Measurements from ENCODE around the gene PEMT. TPM values are rescaled to one million over a fixed set of nuclear protein-coding genes. Genes with fewer than 3 reads are reported as not detected.

Gene PEMT
- total RNA-seq, 2 experiments from 2014 or later, result 11.4 to 12.0 TPM

- POLR2A ChIA-PET, result no interaction called here
- Mint-ChIP-seq H3K4me1 (ENCODE audit: low read depth) (no peaks in the 10 kb centered on the region), H3K4me3 (no peak overlapping the region), H3K27me3 (no peaks in the 10 kb centered on the region), H3K36me3 (ENCODE audit: low read depth) (no peaks in the 10 kb centered on the region), H3K9me3 (no peaks in the 10 kb centered on the region), H3K27ac (no peak overlapping the region)
- ATAC-seq (ENCODE audit: poor library complexity) (no peak), DNase-seq (no peak)
- intact Hi-C loops (cut with DNase I, micrococcal nuclease), result no loop called here
- CTCF ChIA-PET, result no interaction called here
- Histone ChIP-seq H3K9me3 (ENCODE audit: control insufficient read depth in 1 of 2, insufficient read depth in 1 of 2, low read length in 2 of 2) (no peaks in the 10 kb centered on the region), H3K27me3 (ENCODE audit: control insufficient read depth in 1 of 2, insufficient read depth in 2 of 2, low read length in 2 of 2) (no peaks in the 10 kb centered on the region), H3K36me3 (ENCODE audit: insufficient read depth, low read length) (no peaks in the 10 kb centered on the region), H3K4me1 (ENCODE audit: insufficient read depth, low read length) (no peaks in the 10 kb centered on the region), H3K4me3 (ENCODE audit: low read length) (no peak overlapping the region), H3K27ac (ENCODE audit: low read depth in 1 of 2, low read length in 2 of 2) (no peak overlapping the region)
- no peak for TF ChIP-seq CTCF (IDR thresholded peaks at IDR 0.05)
Measured at GRCh38 chr17:17546399-17547185, 44.9 kb downstream of the PEMT start.

GRCh38 chr17:17545984-17546383 lies 45.5 kb downstream of the PEMT start:
- H3K27ac Mint-ChIP-seq, result no peak overlapping the region
- ATAC-seq (ENCODE audit: poor library complexity), result no peak
- H3K4me3 Mint-ChIP-seq, result no peak overlapping the region
- no peaks in the 10 kb centered on the region for H3K36me3 Mint-ChIP-seq (ENCODE audit: low read depth)
- no peak for DNase-seq
- no peaks in the 10 kb centered on the region for H3K9me3 ChIP-seq (ENCODE audit: control insufficient read depth in 1 of 2, insufficient read depth in 1 of 2, low read length in 2 of 2)
- POLR2A ChIA-PET, result no interaction called here
- no peak overlapping the region for H3K4me3 ChIP-seq (ENCODE audit: low read length)
- no peaks in the 10 kb centered on the region for H3K36me3 ChIP-seq (ENCODE audit: insufficient read depth, low read length)
- no peak overlapping the region for H3K27ac ChIP-seq (ENCODE audit: low read depth in 1 of 2, low read length in 2 of 2)
- intact Hi-C loops (cut with DNase I, micrococcal nuclease), result no loop called here
- CTCF ChIA-PET, result no interaction called here
- H3K4me1 Mint-ChIP-seq (ENCODE audit: low read depth), result no peaks in the 10 kb centered on the region
- TF ChIP-seq CTCF (IDR thresholded peaks at IDR 0.05), result no peak
- H3K27me3 Mint-ChIP-seq, result no peaks in the 10 kb centered on the region
- H3K4me1 ChIP-seq (ENCODE audit: insufficient read depth, low read length), result no peaks in the 10 kb centered on the region
- H3K9me3 Mint-ChIP-seq, result no peaks in the 10 kb centered on the region
- no peaks in the 10 kb centered on the region for H3K27me3 ChIP-seq (ENCODE audit: control insufficient read depth in 1 of 2, insufficient read depth in 2 of 2, low read length in 2 of 2)

GRCh38 chr17:17545031-17545820 lies 46.3 kb downstream of the PEMT start:
- ChIA-PET POLR2A (no interaction called here), CTCF (no interaction called here)
- no peak for TF ChIP-seq CTCF (IDR thresholded peaks at IDR 0.05)
- Histone ChIP-seq H3K27ac (ENCODE audit: low read depth in 1 of 2, low read length in 2 of 2) (no peak overlapping the region), H3K36me3 (ENCODE audit: insufficient read depth, low read length) (no peaks in the 10 kb centered on the region), H3K4me1 (ENCODE audit: insufficient read depth, low read length) (no peaks in the 10 kb centered on the region), H3K9me3 (ENCODE audit: control insufficient read depth in 1 of 2, insufficient read depth in 1 of 2, low read length in 2 of 2) (no peaks in the 10 kb centered on the region), H3K27me3 (ENCODE audit: control insufficient read depth in 1 of 2, insufficient read depth in 2 of 2, low read length in 2 of 2) (no peaks in the 10 kb centered on the region), H3K4me3 (ENCODE audit: low read length) (no peak overlapping the region)
- no peaks in the 10 kb centered on the region for H3K4me1 Mint-ChIP-seq (ENCODE audit: low read depth)
- no peak overlapping the region for H3K4me3 Mint-ChIP-seq
- H3K9me3 Mint-ChIP-seq, result no peaks in the 10 kb centered on the region
- no peak overlapping the region for H3K27ac Mint-ChIP-seq
- DNase-seq (no peak), ATAC-seq (ENCODE audit: poor library complexity) (no peak)
- H3K36me3 Mint-ChIP-seq (ENCODE audit: low read depth), result no peaks in the 10 kb centered on the region
- intact Hi-C loops (cut with DNase I, micrococcal nuclease), result no loop called here
- H3K27me3 Mint-ChIP-seq, result no peaks in the 10 kb centered on the region

Data from CD4-positive, alpha-beta T cell (primary cell).